Kidney (tissue), 14 donors: ENCODE results near the gene PRRT1. TPM values are rescaled to one million over a fixed set of nuclear protein-coding genes. Genes with fewer than 3 reads are reported as not detected.

Source experiments
- DNase-seq, 5 donors: peaks; one replicate each; pipeline ENCODE4 v3.0.0-alpha.2; 2013 to 2020
- FAIRE-seq: peaks from 2 replicates; lab custom pipeline; 2012; peaks lifted over from hg19 to GRCh38; lab: Jason Lieb, UNC
- H3K27ac ChIP-seq, 2 donors: one replicate each; pipeline ENCODE4 v1.7.0; 2013; ENCODE audit warnings: low read depth in 2 of 2, low read length in 2 of 2, inconsistent platforms in 1 of 2
- H3K27me3 ChIP-seq: one replicate; pipeline ENCODE4 v1.7.1; 2013; ENCODE audit warnings: low read length, inconsistent platforms; ENCODE audit not compliant: control insufficient read depth, insufficient read depth
- H3K36me3 ChIP-seq, 3 donors: one replicate each; pipeline versions ENCODE4 v1.7.0 to v1.7.1; 2013; ENCODE audit warnings: low read length in 3 of 3, control low read depth in 1 of 3, inconsistent platforms in 1 of 3; ENCODE audit not compliant: insufficient read depth in 3 of 3, control insufficient read depth in 2 of 3
- H3K4me1 ChIP-seq, 3 donors: one replicate each; pipeline versions ENCODE4 v1.7.0 to v1.7.1; 2013; ENCODE audit warnings: low read length in 3 of 3, inconsistent platforms in 1 of 3, low read depth in 1 of 3; ENCODE audit not compliant: control insufficient read depth in 2 of 3, insufficient read depth in 2 of 3
- H3K4me3 ChIP-seq, 3 donors: one replicate each; pipeline versions ENCODE4 v1.7.0 to v1.8.1; 2013; ENCODE audit warnings: low read length in 3 of 3, control low read depth in 1 of 3, inconsistent platforms in 1 of 3
- H3K9ac ChIP-seq, 3 donors: one replicate each; pipeline versions ENCODE4 v1.7.0 to v1.7.1; 2013; ENCODE audit warnings: low read length in 3 of 3, control low read depth in 1 of 3, inconsistent platforms in 1 of 3
- H3K9me3 ChIP-seq, 3 donors: one replicate each; pipeline versions ENCODE4 v1.7.0 to v1.7.1; 2013; ENCODE audit warnings: low read length in 3 of 3, control low read depth in 1 of 3, inconsistent platforms in 1 of 3; ENCODE audit not compliant: control insufficient read depth in 2 of 3, insufficient read depth in 1 of 3
- intact Hi-C: fragments of 100-400 bp; cut with DNase I; formaldehyde crosslinking; loops from one replicate; pipeline ENCODE4 v1.11.1; 2022
- polyA plus RNA-seq: library from polyadenylated mRNA; stranded (reverse); fragments of 350-450 nt; fragmentation: Illumina TruSeq; extraction: RNeasy Lipid Tissue Mini Kit (QIAGEN cat#74804); gene quantifications from one replicate; pipeline ENCODE4 v1.2.3, GENCODE V29; 2014; ENCODE audit warnings: low read depth, low replicate concordance; ENCODE audit not compliant: insufficient read depth
- total RNA-seq: library from RNA; stranded (reverse); fragmentation: NEBNext Ultra II Directional; extraction: Animal tissue kit (Norgen Biotek cat#: 25700); gene quantifications from one replicate; pipeline ENCODE4 v1.2.1, GENCODE V29; 2021
- TF ChIP-seq, protein P1 (sequence below): IDR thresholded peaks from 3 replicates; pipeline ENCODE4 v1.5.1; 2012; ENCODE audit warnings: mild to moderate bottlenecking, moderate library complexity, borderline replicate concordance; ENCODE audit not compliant: insufficient read depth; ENCODE audit errors: extremely low read depth
- donor health status: control.
- donor health status: control.
- donor health status: control.
- donor health status: control.
- donor health status: control.
- donor health status: DM: yes; HTN: yes; CAD: no.
- donor health status: Normal renal cell carcinoma (clear cell type).

Gene PRRT1
- total and polyA plus RNA-seq, 2 donors from 2014 or later = 2.4 to 4.0 TPM

DNA sequence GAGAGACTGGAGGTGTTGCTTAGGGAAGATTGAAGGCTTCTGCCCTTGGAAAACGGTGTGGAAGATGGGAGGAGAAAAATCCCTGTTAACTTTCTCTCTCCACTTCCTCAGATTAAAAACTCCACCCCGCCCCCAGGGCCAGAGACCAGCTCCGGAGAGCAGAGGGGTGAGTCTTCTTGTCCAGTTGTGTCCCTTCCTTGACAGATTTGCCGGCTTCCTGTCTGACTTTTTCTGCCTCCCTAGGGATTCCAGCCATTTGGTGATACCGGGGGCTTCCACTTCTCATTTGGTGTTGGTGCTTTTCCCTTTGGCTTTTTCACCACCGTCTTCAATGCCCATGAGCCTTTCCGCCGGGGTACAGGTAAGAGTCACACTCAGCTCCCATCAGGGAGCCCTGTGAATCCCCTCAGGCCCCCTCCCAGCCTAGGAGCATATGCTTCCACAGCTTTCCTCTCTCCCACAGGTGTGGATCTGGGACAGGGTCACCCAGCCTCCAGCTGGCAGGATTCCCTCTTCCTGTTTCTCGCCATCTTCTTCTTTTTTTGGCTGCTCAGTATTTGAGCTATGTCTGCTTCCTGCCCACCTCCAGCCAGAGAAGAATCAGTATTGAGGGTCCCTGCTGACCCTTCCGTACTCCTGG, 28.1 kb upstream of the PRRT1 start:
- TF ChIP-seq, protein P1, sequence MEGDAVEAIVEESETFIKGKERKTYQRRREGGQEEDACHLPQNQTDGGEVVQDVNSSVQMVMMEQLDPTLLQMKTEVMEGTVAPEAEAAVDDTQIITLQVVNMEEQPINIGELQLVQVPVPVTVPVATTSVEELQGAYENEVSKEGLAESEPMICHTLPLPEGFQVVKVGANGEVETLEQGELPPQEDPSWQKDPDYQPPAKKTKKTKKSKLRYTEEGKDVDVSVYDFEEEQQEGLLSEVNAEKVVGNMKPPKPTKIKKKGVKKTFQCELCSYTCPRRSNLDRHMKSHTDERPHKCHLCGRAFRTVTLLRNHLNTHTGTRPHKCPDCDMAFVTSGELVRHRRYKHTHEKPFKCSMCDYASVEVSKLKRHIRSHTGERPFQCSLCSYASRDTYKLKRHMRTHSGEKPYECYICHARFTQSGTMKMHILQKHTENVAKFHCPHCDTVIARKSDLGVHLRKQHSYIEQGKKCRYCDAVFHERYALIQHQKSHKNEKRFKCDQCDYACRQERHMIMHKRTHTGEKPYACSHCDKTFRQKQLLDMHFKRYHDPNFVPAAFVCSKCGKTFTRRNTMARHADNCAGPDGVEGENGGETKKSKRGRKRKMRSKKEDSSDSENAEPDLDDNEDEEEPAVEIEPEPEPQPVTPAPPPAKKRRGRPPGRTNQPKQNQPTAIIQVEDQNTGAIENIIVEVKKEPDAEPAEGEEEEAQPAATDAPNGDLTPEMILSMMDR = no peak
- DNase-seq (peak in 2 of 5 donors; percentile 43 to 51), FAIRE-seq (no peak)
- Histone ChIP-seq H3K9me3 (no peaks in the 10 kb centered on the region), H3K9ac (peak overlapping the region in 1 of 3 donors; percentile 88), H3K4me3 (peak overlapping the region in 1 of 3 donors; percentile 99), H3K4me1 (peaks cover 7 to 27% (median 25%) of the 10 kb centered on the region in 3 donors), H3K27me3 (no peaks in the 10 kb centered on the region), H3K36me3 (peaks cover 0 to 12% (median 0%) of the 10 kb centered on the region in 3 donors), H3K27ac (no peak overlapping the region)
- intact Hi-C loops = no loop called here

DNA sequence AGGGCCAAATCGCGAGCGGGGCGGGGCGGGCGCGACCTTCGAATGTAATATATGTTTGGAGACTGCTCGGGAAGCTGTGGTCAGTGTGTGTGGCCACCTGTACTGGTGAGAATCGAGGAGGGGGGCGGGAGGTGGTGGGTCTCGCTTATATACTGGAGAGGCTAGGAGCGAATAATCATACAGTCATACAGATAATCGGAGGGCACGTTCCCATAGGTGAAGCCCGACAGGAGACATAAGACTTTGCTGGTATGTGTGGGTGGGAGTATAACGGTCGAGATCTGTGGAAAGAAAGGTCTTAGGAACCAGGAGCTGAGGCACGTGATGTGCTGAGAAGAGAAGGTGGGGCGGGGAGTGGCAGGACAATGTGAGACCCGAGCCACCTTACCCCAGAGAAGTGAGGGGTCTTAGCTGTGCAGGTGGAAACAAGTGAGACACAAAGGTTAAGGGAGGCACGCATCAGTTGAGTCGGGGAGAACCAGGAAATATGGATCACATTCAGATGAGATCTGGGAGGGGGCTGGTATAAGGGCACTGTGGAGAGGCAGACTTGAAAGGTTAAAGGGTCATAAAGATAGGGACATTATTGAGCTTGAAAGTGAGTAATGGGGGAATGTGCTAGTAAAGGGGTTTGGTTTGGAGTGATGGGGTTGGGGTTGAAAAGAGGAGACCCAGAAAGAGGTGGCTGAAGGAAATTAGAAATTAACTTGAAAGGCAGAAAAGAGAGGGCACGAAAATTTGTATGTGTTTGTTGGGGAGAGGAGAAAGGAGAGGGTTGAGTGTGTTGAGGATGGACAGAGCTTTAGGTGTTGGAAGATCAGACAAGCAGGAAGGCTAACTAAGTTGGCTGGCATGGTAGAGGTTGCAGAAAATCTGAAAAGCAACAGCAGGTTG, 27.1 kb upstream of the PRRT1 start:
- H3K27me3 ChIP-seq = no peaks in the 10 kb centered on the region
- H3K9ac ChIP-seq = peak overlapping the region; percentile 88 to 90 (median 89)
- intact Hi-C loops = no loop called here
- H3K9me3 ChIP-seq = no peaks in the 10 kb centered on the region
- H3K27ac ChIP-seq = peak overlapping the region; percentile 93 to 98
- peaks cover 7 to 31% (median 30%) of the 10 kb centered on the region in 3 donors for H3K4me1 ChIP-seq
- TF ChIP-seq, protein P1 = no peak
- FAIRE-seq = no peak
- H3K4me3 ChIP-seq = peak overlapping the region; percentile 94 to 99 (median 95)
- H3K36me3 ChIP-seq = peaks cover 0 to 12% (median 0%) of the 10 kb centered on the region in 3 donors
- DNase-seq = peak in 4 of 5 donors; percentile 43 to 89 (median 72)

DNA sequence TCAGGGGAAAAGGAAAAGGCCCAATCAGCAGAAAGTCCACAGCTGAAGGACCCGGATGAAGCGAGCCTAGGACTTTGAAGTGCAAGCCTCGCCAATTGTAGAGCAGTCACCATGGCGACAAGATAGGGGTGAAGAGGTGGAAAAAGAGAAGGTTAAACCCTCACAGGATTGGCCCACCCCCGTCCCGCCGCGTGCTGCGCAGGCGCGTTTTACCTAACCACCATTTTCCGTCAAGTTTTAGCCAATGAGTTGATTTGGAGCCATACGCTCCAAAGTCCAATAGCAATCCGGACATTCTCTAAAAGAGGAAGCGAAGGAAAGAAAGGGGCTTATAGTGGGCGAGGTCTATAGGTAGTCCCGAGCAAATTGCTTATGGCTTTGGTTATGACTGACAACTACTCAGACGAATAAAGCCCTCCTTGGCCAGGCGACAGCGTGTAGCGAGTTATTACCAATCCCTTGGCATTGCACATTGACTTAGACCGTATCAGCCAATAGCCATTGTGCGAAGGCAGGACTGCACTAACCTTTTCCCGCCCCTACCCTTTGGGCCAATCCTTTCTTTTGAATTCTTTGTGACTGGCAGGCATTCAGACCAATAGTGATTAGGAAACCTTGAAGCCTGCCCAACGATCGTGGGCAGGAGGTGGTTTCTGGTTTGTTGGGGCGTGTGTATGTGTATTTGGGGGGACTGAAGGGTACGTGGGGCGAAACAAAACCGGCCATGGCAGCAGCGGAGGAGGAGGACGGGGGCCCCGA, 26.2 kb upstream of the PRRT1 start, which contains the start of gene RNF5:
Gene RNF5, plus strand, starts transcription at position 618 of the 759 bp plus-strand sequence. Its CDS starts 107 bp downstream, at position 725.
- Histone ChIP-seq H3K4me1 (peaks cover 7 to 31% (median 30%) of the 10 kb centered on the region in 3 donors), H3K36me3 (peaks cover 0 to 11% (median 0%) of the 10 kb centered on the region in 3 donors), H3K9ac (peak within 1 kb of the TSS; percentile 89 to 91 (median 90)), H3K27ac (peak within 1 kb of the TSS; percentile 93 to 98), H3K27me3 (no peaks in the 10 kb centered on the region), H3K9me3 (no peaks in the 10 kb centered on the region), H3K4me3 (peak within 1 kb of the TSS; percentile 94 to 99 (median 95))
- FAIRE-seq = peak; percentile 98
- peak; percentile 98 to 100 (median 99) for DNase-seq
- intact Hi-C loops = no loop called here
- TF ChIP-seq, protein P1 = no peak
